Measurements from ENCODE around the gene TIMM21. TPM values are rescaled to one million over a fixed set of nuclear protein-coding genes. Genes with fewer than 3 reads are reported as not detected.

The TIMM21 gene, protein sequence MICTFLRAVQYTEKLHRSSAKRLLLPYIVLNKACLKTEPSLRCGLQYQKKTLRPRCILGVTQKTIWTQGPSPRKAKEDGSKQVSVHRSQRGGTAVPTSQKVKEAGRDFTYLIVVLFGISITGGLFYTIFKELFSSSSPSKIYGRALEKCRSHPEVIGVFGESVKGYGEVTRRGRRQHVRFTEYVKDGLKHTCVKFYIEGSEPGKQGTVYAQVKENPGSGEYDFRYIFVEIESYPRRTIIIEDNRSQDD
- 57.0 and 80.6 TPM in 2 replicates for total RNA-seq (2011; cell fraction: chromatin; rRNA removed; ENCODE audit: low replicate concordance)
- 44.4 and 51.5 TPM in 2 replicates for total RNA-seq (2011; cell fraction: nucleolus; rRNA removed)
- 66.5 and 69.2 TPM in 2 replicates for total RNA-seq (2011; cell fraction: nucleoplasm; rRNA removed)
- total RNA-seq (2014; rRNA removed) = 90.7 and 94.0 TPM in 2 replicates
- 56.2 and 67.4 TPM in 2 replicates for total RNA-seq (2014; rRNA removed; fragmentation: Illumina TruSeq; extraction: Trizol)
- 60.4 and 66.1 TPM in 2 replicates for total RNA-seq (2015; rRNA removed; fragmentation: Illumina TruSeq; extraction: Trizol)
- total RNA-seq (2021) = 54.7 and 64.6 TPM in 2 replicates
- polyA plus RNA-seq (2011; rRNA removed) = 56.8 and 75.7 TPM in 2 replicates
- polyA plus RNA-seq (2011; cell fraction: cytosol; rRNA removed) = 33.1 and 51.2 TPM in 2 replicates
- polyA plus RNA-seq (2011; cell fraction: nucleus; rRNA removed) = 62.3 and 82.0 TPM in 2 replicates
- 32.8 and 87.1 TPM in 2 replicates for polyA plus RNA-seq (2012)
- 83.3 and 84.8 TPM in 2 replicates for polyA plus RNA-seq (2014; fragmentation: Illumina TruSeq; extraction: Trizol)
- polyA plus RNA-seq (2014; fragmentation: Nextera tagmentation; extraction: Ambion mirVana) = 100 to 1,000 TPM; 187 to 229 TPM
- 114 and 154 TPM in 2 replicates for polyA plus RNA-seq (2014; rRNA removed)
- polyA minus RNA-seq (2011; rRNA and poly(A)+ RNA removed) = 58.6 and 78.6 TPM in 2 replicates
- 20.8 and 22.0 TPM in 2 replicates for polyA minus RNA-seq (2011; cell fraction: cytosol; rRNA and poly(A)+ RNA removed)
- polyA minus RNA-seq (2011; cell fraction: nucleus; rRNA and poly(A)+ RNA removed) = 22.3 and 50.8 TPM in 2 replicates
- Bru-seq, nascent RNA = percentile 87 among the genes with signal in this experiment
- percentile 93 among the genes with signal in this experiment for BruChase-seq, experiment 1, labeled RNA remaining after a 2-hour chase
- BruChase-seq, experiment 2, labeled RNA remaining after a 6-hour chase = percentile 93 among the genes with signal in this experiment
- long read RNA-seq, experiment 1, transcript TIMM21-201 (6 exons, 3,095 nt) = major isoform, 163 of 190 reads
- long read RNA-seq, experiment 1, partial matches to known transcripts = 9 of 190 reads
- long read RNA-seq, experiment 1, other reads (novel, unspliced or antisense) = 18 of 190 reads
- long read RNA-seq, experiment 2, transcript TIMM21-201 (6 exons, 3,095 nt) = major isoform, 27 of 39 reads
- long read RNA-seq, experiment 2, partial matches to known transcripts = 7 of 39 reads
- long read RNA-seq, experiment 2, other reads (novel, unspliced or antisense) = 3 of 39 reads
- long read RNA-seq, experiment 3, transcript TIMM21-201 (6 exons, 3,095 nt) = major isoform, 77 of 87 reads
- long read RNA-seq, experiment 3, partial matches to known transcripts = 4 of 87 reads
- long read RNA-seq, experiment 3, other reads (novel, unspliced or antisense) = 6 of 87 reads

DNA sequence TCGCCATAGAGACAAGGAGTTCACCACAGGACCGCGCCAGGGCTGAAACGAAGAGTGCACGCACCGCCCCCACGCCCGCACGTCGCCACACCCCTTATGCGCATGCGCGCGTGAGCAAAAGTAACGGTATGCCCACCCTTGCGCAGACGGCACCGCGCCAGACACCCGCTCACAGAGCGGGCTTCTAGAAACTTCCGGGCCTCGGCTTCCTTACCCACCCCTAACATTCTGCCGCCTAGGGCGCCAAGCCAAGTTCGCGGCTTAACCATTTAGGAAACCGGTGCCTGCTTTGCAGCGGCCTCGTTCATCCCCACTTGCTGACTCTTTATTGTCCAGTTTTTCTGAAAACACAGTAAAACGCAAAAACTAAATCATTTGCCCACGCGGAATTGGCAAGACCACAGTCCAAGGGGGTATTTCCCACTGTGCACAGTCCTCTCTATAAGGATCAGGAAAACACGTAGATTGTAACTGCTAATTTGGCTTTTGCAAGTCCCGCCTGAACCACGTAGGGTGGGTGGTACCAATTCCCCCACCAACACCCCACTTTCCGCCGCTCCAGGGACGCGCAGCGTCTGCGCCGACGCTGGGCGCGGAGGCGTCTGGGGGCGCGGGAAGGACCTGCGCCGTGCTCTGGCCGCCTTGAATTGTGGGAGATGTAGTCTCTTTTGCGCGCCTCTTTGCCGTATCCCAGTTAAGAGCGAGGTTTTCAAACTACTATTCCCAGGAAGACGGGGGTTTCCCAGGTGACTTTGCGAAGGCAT is at the start of gene TIMM21, which contains the start of gene FBXO15:
TSS of gene TIMM21 (plus strand) at position 745 of the 764 bp plus-strand sequence. CDS start 286 bp downstream, outside the sequence.
TSS of gene FBXO15 (minus strand) at position 56 of the 764 bp plus-strand sequence. CDS start at position 7, 49 bp downstream.
- intact Hi-C loops (cut with micrococcal nuclease) = loop anchor here (10.0 kb wide), 1 partner anchor 1727 kb away; no protein-coding TSS in a partner anchor
- ATAC-seq = peak; percentile 96
- no peaks in the 10 kb centered on the region; the same call in 1 of the 2 replicates for H4K20me1 ChIP-seq (replicated peaks; ENCODE audit: control insufficient read depth, insufficient read depth, low read length)
- CTCF ChIA-PET (ENCODE audit: low intra/inter-chr PET ratio) = no interaction called here
- FAIRE-seq = peak; percentile 91
- no peaks in the 10 kb centered on the region for H3K27me3 ChIP-seq (ENCODE audit: control insufficient read depth in 2 of 2, insufficient read depth in 2 of 2, low read length in 2 of 2)
- H3K79me2 ChIP-seq (ENCODE audit: control insufficient read depth, insufficient read depth, low read length) = peaks cover 47% of the 10 kb centered on the region
- H3K36me3 ChIP-seq (ENCODE audit: control insufficient read depth, insufficient read depth, low read length) = peaks cover 34% of the 10 kb centered on the region; the same call in 2 of the 3 replicates
- H3K27ac ChIP-seq (ENCODE audit: extremely low read depth, low read depth, low read length) = peak within 1 kb of the TSS; percentile 100
- peak within 1 kb of the TSS; percentile 100 for H2AFZ ChIP-seq (ENCODE audit: low read depth, low read length)
- POLR2A ChIA-PET = no interaction called here
- in situ Hi-C loops (cut with MboI) = no loop called here
- peak within 1 kb of the TSS; percentile 95 for H3K4me3 ChIP-seq
- peak; percentile 83 to 95 (median 84) for DNase-seq (ENCODE audit: extremely low read depth in 1 of 4, low spot score in 3 of 4)
- peak within 1 kb of the TSS; percentile 99 for H3K4me2 ChIP-seq (ENCODE audit: insufficient read depth, low read length)
- WGBS (ENCODE audit: insufficient coverage, low coverage, missing lambda C conversion rate) = 2% methylated on average over 27 of the region's 58 CpGs
- peak within 1 kb of the TSS; percentile 91 to 99 for H3K9ac ChIP-seq (ENCODE audit: insufficient read depth in 1 of 2, low read depth in 2 of 2, low read length in 2 of 2)
- BruUV-seq (replicated peaks) = no TSS peak
- H3K9me1 ChIP-seq (ENCODE audit: control insufficient read depth, insufficient read depth, low read length) = peaks cover 3% of the 10 kb centered on the region
- peaks cover 5 to 11% of the 10 kb centered on the region in 2 experiments; a peak in 4 of 5 replicates for H3K4me1 ChIP-seq (replicated peaks in 1 of 2; ENCODE audit: control insufficient read depth in 2 of 2, insufficient read depth in 2 of 2, low read length in 2 of 2)
- H3K9me3 ChIP-seq (replicated peaks; ENCODE audit: control insufficient read depth, insufficient read depth, low read depth, low read length) = no peaks in the 10 kb centered on the region
- TF ChIP-seq SREBF1 (IDR thresholded peaks at IDR 0.05; ENCODE audit: borderline replicate concordance, low read depth, low read length) (no peak), MTA1 (IDR thresholded peaks at IDR 0.05; ENCODE audit: borderline replicate concordance) (peak; percentile 94), ZNF764 (CRISPR knock-in tag; IDR thresholded peaks at IDR 0.05; ENCODE audit: low read depth) (no peak), MYNN (IDR thresholded peaks at IDR 0.05) (no peak), MYNN (CRISPR knock-in tag; IDR thresholded peaks at IDR 0.05) (no peak), PHB2 (IDR thresholded peaks at IDR 0.05; ENCODE audit: low read depth) (no peak), ZC3H11A (IDR thresholded peaks at IDR 0.05; ENCODE audit: low read depth, low read length) (no peak), DMBX1 (CRISPR knock-in tag; IDR thresholded peaks at IDR 0.05; ENCODE audit: borderline replicate concordance) (no peak)
- TF ChIP-seq, protein P1, sequence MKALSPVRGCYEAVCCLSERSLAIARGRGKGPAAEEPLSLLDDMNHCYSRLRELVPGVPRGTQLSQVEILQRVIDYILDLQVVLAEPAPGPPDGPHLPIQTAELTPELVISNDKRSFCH (CRISPR knock-in tag; IDR thresholded peaks at IDR 0.05) = no peak
- TF ChIP-seq, protein P1 (tag; IDR thresholded peaks at IDR 0.05) = no peak
- TF ChIP-seq, protein P2, sequence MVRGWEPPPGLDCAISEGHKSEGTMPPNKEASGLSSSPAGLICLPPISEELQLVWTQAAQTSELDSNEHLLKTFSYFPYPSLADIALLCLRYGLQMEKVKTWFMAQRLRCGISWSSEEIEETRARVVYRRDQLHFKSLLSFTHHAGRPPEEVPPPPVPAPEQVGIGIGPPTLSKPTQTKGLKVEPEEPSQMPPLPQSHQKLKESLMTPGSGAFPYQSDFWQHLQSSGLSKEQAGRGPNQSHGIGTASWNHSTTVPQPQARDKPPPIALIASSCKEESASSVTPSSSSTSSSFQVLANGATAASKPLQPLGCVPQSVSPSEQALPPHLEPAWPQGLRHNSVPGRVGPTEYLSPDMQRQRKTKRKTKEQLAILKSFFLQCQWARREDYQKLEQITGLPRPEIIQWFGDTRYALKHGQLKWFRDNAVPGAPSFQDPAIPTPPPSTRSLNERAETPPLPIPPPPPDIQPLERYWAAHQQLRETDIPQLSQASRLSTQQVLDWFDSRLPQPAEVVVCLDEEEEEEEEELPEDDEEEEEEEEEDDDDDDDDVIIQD (CRISPR knock-in tag; IDR thresholded peaks at IDR 0.05) = no peak
- TF ChIP-seq, protein P3, sequence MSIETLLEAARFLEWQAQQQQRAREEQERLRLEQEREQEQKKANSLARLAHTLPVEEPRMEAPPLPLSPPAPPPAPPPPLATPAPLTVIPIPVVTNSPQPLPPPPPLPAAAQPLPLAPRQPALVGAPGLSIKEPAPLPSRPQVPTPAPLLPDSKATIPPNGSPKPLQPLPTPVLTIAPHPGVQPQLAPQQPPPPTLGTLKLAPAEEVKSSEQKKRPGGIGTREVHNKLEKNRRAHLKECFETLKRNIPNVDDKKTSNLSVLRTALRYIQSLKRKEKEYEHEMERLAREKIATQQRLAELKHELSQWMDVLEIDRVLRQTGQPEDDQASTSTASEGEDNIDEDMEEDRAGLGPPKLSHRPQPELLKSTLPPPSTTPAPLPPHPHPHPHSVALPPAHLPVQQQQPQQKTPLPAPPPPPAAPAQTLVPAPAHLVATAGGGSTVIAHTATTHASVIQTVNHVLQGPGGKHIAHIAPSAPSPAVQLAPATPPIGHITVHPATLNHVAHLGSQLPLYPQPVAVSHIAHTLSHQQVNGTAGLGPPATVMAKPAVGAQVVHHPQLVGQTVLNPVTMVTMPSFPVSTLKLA (conservative IDR thresholded peaks at IDR 0.05) = peak; percentile 59 to 76

Data from K562 (cell line).